ENCODE results near the gene LYZL6. TPM values are rescaled to one million over a fixed set of nuclear protein-coding genes. Genes with fewer than 3 reads are reported as not detected.

LYZL6 gene
- total RNA-seq, 4 donors from 2014 or later = not detected

GRCh38 chr17:35898283-35899070 is 45.0 kb downstream of the LYZL6 start:
- no peak for TF ChIP-seq CTCF (IDR thresholded peaks at IDR 0.05; ENCODE audit: low read depth)

- no peak for TF ChIP-seq CTCF (IDR thresholded peaks at IDR 0.05; ENCODE audit: low read depth)
Measured at GRCh38 chr17:35895636-35896587, 47.6 kb downstream of the LYZL6 start.

DNA sequence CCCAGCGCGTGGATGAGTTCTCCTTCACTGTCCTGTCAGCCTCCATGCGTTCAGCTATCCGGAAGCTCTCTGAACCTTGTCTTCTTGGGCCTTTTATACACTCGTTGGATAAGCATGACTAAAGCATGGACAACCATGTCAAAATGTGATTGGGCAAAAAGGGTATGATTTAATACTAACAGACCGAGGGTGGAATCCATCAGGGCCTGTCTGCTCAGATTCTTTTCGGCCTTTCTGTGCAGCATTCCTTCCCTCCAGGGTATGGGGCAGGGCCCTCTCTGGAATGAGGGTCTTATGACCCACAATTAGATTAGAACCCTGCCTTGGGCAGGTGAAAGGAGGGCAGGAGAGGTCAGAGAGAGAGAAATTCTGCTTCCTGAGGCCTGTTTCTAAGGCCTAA is 49.3 kb downstream of the LYZL6 start:
- no peak for TF ChIP-seq CTCF (IDR thresholded peaks at IDR 0.05; ENCODE audit: low read depth)

DNA sequence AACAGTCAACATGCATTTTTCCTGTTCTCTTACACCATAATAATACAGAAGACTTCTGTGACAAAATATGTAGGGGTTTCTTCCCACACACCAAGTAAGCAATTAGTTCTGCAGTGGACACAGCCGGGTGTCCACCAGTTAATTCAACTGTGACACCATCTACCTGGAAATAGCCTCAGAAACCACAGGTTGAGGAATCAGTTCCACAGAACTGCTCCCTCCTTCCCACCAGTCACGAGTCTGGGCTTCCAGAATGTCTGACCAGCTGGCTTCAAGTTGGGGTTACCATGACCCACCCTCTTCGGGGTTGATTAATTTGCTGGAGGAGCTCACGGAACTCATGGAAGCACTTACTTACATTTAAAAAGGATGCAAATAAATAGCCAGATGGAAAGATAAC is 49.8 kb downstream of the LYZL6 start:
- no peak for TF ChIP-seq CTCF (IDR thresholded peaks at IDR 0.05; ENCODE audit: low read depth)

DNA sequence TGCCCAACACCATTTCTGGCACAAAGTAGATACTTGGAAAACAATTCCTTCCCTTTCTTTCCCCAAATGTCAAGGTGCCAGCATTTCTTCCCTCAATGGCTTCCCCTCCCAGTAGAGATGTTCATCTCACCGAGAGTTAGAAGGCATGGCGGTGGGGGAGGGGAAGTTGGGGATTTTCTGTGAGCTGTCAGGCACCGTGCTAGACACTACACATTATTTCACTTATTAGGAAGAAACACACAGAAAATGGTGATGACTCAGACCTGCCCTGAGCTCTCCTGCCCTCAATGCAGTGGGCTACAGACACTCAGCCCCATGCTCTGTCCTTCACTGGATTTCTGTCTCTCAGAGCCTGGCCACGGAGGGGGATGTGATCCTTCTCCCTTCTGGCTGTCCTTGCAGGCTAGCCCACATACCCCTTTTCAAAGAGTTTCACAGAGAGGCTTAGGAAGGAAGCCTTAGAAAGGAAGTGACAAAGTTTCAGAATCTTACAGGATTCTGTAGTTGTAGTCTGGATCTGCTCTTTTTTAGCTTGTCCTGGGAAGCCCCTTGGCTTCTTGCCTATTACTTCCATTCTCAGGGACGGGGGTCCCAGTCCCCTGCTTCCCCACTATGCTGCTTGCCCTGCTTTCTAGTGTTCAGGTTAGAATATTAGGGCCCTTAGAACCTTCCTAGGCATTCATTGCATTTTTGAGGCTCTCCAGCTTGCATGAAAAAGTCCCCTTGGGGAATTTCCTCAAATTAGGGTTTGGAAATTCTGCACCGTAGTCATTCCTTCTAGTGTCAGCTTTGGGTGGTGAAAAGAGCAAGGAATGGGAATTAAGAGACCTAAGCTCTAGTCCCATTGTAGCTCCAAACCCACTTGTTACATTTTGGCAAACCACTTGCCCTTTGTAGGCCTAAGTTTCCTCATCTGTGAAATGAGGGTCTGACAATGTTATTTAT is 51.1 kb downstream of the LYZL6 start:
- no peak for TF ChIP-seq CTCF (IDR thresholded peaks at IDR 0.05; ENCODE audit: low read depth)

DNA sequence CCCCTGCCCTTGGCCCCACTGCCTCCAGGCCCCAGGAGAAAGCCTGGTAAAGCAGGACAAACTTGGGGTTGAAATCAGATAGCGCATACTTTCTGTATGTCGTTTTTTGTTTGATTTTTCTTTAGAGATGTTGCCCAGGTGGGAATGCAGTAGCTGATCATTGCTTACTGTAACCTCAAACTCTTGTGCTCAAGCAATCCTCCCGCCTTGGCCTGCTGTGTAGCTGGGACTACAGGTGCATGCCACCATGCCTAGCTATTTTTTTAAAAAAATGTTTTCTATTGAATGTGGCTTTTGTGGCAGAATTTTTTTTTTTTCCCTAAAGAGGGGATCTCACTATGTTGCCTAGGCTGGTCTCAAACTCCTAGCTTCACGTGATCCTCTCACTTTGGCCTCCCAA is 52.2 kb downstream of the LYZL6 start:
- no peak for TF ChIP-seq CTCF (IDR thresholded peaks at IDR 0.05; ENCODE audit: low read depth)
